SJSA1 (cell line): ENCODE data around the gene ETV7. TPM values are rescaled to one million over a fixed set of nuclear protein-coding genes. Genes with fewer than 3 reads are reported as not detected.
A peak's percentile ranks its signal among the peaks of the same experiment; 100 is the strongest.
"Not testable (repeated sequence)": the region's sequence is repeated elsewhere in the genome, so short reads cannot be mapped to it uniquely, and the experiment has no call there.

Source experiments
- DNase-seq, 2 experiments: peaks; one replicate each; pipeline ENCODE4 v3.0.0-alpha.2; 2015 to 2020; ENCODE audit warnings: low spot score in 2 of 2, low read depth in 1 of 2
- H3K27ac ChIP-seq: fragments of 250-450 bp; sonication (Bioruptor Pico); 2 replicates; pipeline ENCODE4 v1.5.1; 2020; ENCODE audit warnings: mild to moderate bottlenecking, moderate library complexity
- H3K27me3 ChIP-seq: fragments of 250-450 bp; sonication (Bioruptor Pico); replicated peaks from 2 replicates; pipeline ENCODE4 v1.5.1; 2020; ENCODE audit warnings: mild to moderate bottlenecking, moderate library complexity
- H3K36me3 ChIP-seq: fragments of 250-450 bp; sonication (Bioruptor Pico); 2 replicates; pipeline ENCODE4 v1.5.1; 2020; ENCODE audit warnings: mild to moderate bottlenecking
- H3K4me1 ChIP-seq: fragments of 250-450 bp; sonication (Bioruptor Pico); replicated peaks from 2 replicates; pipeline ENCODE4 v1.6.1; 2021; ENCODE audit warnings: mild to moderate bottlenecking
- H3K4me3 ChIP-seq: fragments of 250-450 bp; sonication (Bioruptor Pico); 2 replicates; pipeline ENCODE4 v1.5.1; 2020; ENCODE audit warnings: mild to moderate bottlenecking
- H3K9me3 ChIP-seq: fragments of 250-450 bp; sonication (Bioruptor Pico); replicated peaks from 2 replicates; pipeline ENCODE4 v1.5.1; 2020; ENCODE audit warnings: mild to moderate bottlenecking
- total RNA-seq: library from RNA; depleted of rRNA; stranded (reverse); fragments of >200 nt; shearing (Covaris generic); gene quantifications from 2 replicates; pipeline ENCODE4 v1.2.3, GENCODE V29; 2014

Gene ETV7
- total RNA-seq, 1 experiment from 2014 or later: 2.0 TPM

GRCh38 chr6:36364669-36365479 lies 22.6 kb downstream of the ETV7 start:
- no peak for DNase-seq
- peaks cover 24% of the 10 kb centered on the region for H3K4me1 ChIP-seq
- H3K27ac ChIP-seq: no peak overlapping the region
- H3K9me3 ChIP-seq: no peaks in the 10 kb centered on the region
- H3K27me3 ChIP-seq: no peaks in the 10 kb centered on the region
- no peak overlapping the region for H3K4me3 ChIP-seq
- no peaks in the 10 kb centered on the region for H3K36me3 ChIP-seq

- not testable (repeated sequence) for H3K36me3 ChIP-seq, H3K4me3 ChIP-seq, H3K9me3 ChIP-seq, H3K27me3 ChIP-seq, DNase-seq, H3K27ac ChIP-seq
- H3K4me1 ChIP-seq: peaks cover 18% of the 10 kb centered on the region
These were observed 23.3 kb downstream of the ETV7 start for GRCh38 chr6:36364061-36364635.

- H3K27me3 ChIP-seq, H3K36me3 ChIP-seq, H3K27ac ChIP-seq, H3K9me3 ChIP-seq, H3K4me3 ChIP-seq, DNase-seq: not testable (repeated sequence)
- peaks cover 25% of the 10 kb centered on the region for H3K4me1 ChIP-seq
These were observed 24.1 kb downstream of the ETV7 start for GRCh38 chr6:36363371-36363752.

GRCh38 chr6:36362551-36363370 lies 24.7 kb downstream of the ETV7 start:
- no peaks in the 10 kb centered on the region for H3K27me3 ChIP-seq
- no peak overlapping the region for H3K4me3 ChIP-seq
- H3K4me1 ChIP-seq: peaks cover 31% of the 10 kb centered on the region
- no peaks in the 10 kb centered on the region for H3K36me3 ChIP-seq
- no peaks in the 10 kb centered on the region for H3K9me3 ChIP-seq
- H3K27ac ChIP-seq: no peak overlapping the region
- no peak for DNase-seq

- Histone ChIP-seq H3K4me3 (no peak overlapping the region), H3K9me3 (no peaks in the 10 kb centered on the region), H3K27me3 (no peaks in the 10 kb centered on the region), H3K36me3 (no peaks in the 10 kb centered on the region), H3K27ac (no peak overlapping the region), H3K4me1 (peaks cover 32% of the 10 kb centered on the region)
- DNase-seq: no peak
These were observed 26.4 kb downstream of the ETV7 start for GRCh38 chr6:36361071-36361470.

GRCh38 chr6:36360241-36361054 lies 27.0 kb downstream of the ETV7 start:
- peaks cover 32% of the 10 kb centered on the region for H3K4me1 ChIP-seq

GRCh38 chr6:36358226-36358915 lies 29.1 kb downstream of the ETV7 start:
- H3K9me3 ChIP-seq: 0 out of 2 replicates have a peak, but pooled peaks cover 3% of the 10 kb centered on the region
- no peak overlapping the region for H3K4me3 ChIP-seq
- no peaks in the 10 kb centered on the region for H3K36me3 ChIP-seq
- peaks cover 26% of the 10 kb centered on the region for H3K4me1 ChIP-seq
- H3K27me3 ChIP-seq: no peaks in the 10 kb centered on the region
- H3K27ac ChIP-seq: peak overlapping the region; percentile 60
- DNase-seq: peak; percentile 62

More at GRCh38 chr6:36360241-36361054, 27.0 kb downstream of the ETV7 start:
- no peaks in the 10 kb centered on the region for H3K36me3 ChIP-seq
- no peak overlapping the region for H3K27ac ChIP-seq
- H3K4me3 ChIP-seq: no peak overlapping the region
- H3K27me3 ChIP-seq: no peaks in the 10 kb centered on the region
- DNase-seq: peak; percentile 70 to 79
- H3K9me3 ChIP-seq: no peaks in the 10 kb centered on the region

- H3K27me3 ChIP-seq: no peaks in the 10 kb centered on the region
- H3K36me3 ChIP-seq: no peaks in the 10 kb centered on the region
- H3K4me1 ChIP-seq: peaks cover 26% of the 10 kb centered on the region
- H3K27ac ChIP-seq: peak overlapping the region; percentile 60
- H3K4me3 ChIP-seq: no peak overlapping the region
- 0 out of 2 replicates have a peak, but pooled peaks cover 3% of the 10 kb centered on the region for H3K9me3 ChIP-seq
- no peak for DNase-seq
These were observed 29.6 kb downstream of the ETV7 start for GRCh38 chr6:36357872-36358225.

- H3K36me3 ChIP-seq: no peaks in the 10 kb centered on the region
- no peaks in the 10 kb centered on the region for H3K27me3 ChIP-seq
- H3K4me3 ChIP-seq: no peak overlapping the region
- DNase-seq: no peak
- no peak overlapping the region for H3K27ac ChIP-seq
- 0 out of 2 replicates have a peak, but pooled peaks cover 3% of the 10 kb centered on the region for H3K9me3 ChIP-seq
- peaks cover 35% of the 10 kb centered on the region for H3K4me1 ChIP-seq
These were observed 31.6 kb downstream of the ETV7 start for GRCh38 chr6:36355819-36356218.

GRCh38 chr6:36353411-36353915 lies 34.0 kb downstream of the ETV7 start:
- Histone ChIP-seq H3K27me3 (no peaks in the 10 kb centered on the region), H3K4me1 (peaks cover 33% of the 10 kb centered on the region), H3K27ac (no peak overlapping the region), H3K4me3 (no peak overlapping the region), H3K9me3 (0 out of 2 replicates have a peak, but pooled peaks cover 3% of the 10 kb centered on the region), H3K36me3 (no peaks in the 10 kb centered on the region)
- no peak for DNase-seq

GRCh38 chr6:36352477-36353157 lies 34.9 kb downstream of the ETV7 start:
- Histone ChIP-seq H3K27me3 (no peaks in the 10 kb centered on the region), H3K4me3 (no peak overlapping the region), H3K27ac (no peak overlapping the region), H3K4me1 (peaks cover 24% of the 10 kb centered on the region), H3K36me3 (no peaks in the 10 kb centered on the region), H3K9me3 (0 out of 2 replicates have a peak, but pooled peaks cover 3% of the 10 kb centered on the region)
- no peak for DNase-seq
